DND-41 (cell line): ENCODE measurements around the gene ARVCF.

Source experiments
- ATAC-seq: fragments of 200-7000 bp; cut with Tn5 transposase; 3 replicates; pipeline ENCODE4 v1.9.1; 2021; ENCODE audit warnings: low read depth; ENCODE audit not compliant: insufficient read depth
- DNase-seq: peaks from one replicate; pipeline ENCODE4 v3.0.0-alpha.2; 2020
- H2AFZ ChIP-seq: 2 replicates; pipeline ENCODE4 v1.6.0; 2012; ENCODE audit warnings: low read depth, low read length
- H3K27ac ChIP-seq: 2 replicates; pipeline ENCODE4 v1.5.1; 2012; ENCODE audit warnings: low read length, inconsistent platforms
- H3K27me3 ChIP-seq: fragments of 200-600 bp; sonication (generic); 2 replicates; pipeline ENCODE4 v1.6.0; 2012; ENCODE audit warnings: low read length, mild to moderate bottlenecking, inconsistent platforms; ENCODE audit not compliant: insufficient read depth, poor library complexity
- H3K36me3 ChIP-seq: 2 replicates; pipeline ENCODE4 v1.5.1; 2012; ENCODE audit warnings: low read length, inconsistent platforms; ENCODE audit not compliant: insufficient read depth
- H3K4me1 ChIP-seq: 2 replicates; pipeline ENCODE4 v1.5.1; 2012; ENCODE audit warnings: mild to moderate bottlenecking, low read length; ENCODE audit not compliant: insufficient read depth
- H3K4me2 ChIP-seq: 2 replicates; pipeline ENCODE4 v1.6.0; 2012; ENCODE audit warnings: mild to moderate bottlenecking, moderate library complexity, low read length, inconsistent platforms; ENCODE audit not compliant: insufficient read depth
- H3K4me3 ChIP-seq, 2 experiments: fragments of 200-600 bp in 1 of 2; shearing (Covaris generic) in 1 of 2; 2 replicates each; pipeline ENCODE4 v1.5.1; 2012 to 2016; ENCODE audit warnings: inconsistent platforms in 2 of 2, low read length in 2 of 2, mild to moderate bottlenecking in 2 of 2, low read depth in 1 of 2, moderate library complexity in 1 of 2
- H3K79me2 ChIP-seq: 2 replicates; pipeline ENCODE4 v1.6.0; 2012; ENCODE audit warnings: low read length, inconsistent platforms; ENCODE audit not compliant: insufficient read depth
- H3K9ac ChIP-seq: 2 replicates; pipeline ENCODE4 v1.6.0; 2012; ENCODE audit warnings: low read depth, mild to moderate bottlenecking, inconsistent platforms, low read length, moderate library complexity
- H3K9me3 ChIP-seq: 2 replicates; pipeline ENCODE4 v1.5.1; 2012; ENCODE audit warnings: low read length, moderate library complexity, mild to moderate bottlenecking, inconsistent platforms; ENCODE audit not compliant: insufficient read depth, severe bottlenecking
- H4K20me1 ChIP-seq: 2 replicates; pipeline ENCODE4 v1.6.0; 2012; ENCODE audit warnings: low read length; ENCODE audit not compliant: insufficient read depth
- EZH2 ChIP-seq: IDR thresholded peaks from 3 replicates; pipeline ENCODE4 v1.6.1; 2012; ENCODE audit warnings: borderline replicate concordance, low read depth, mild to moderate bottlenecking, moderate library complexity, low read length, inconsistent platforms; ENCODE audit not compliant: severe bottlenecking
- TF ChIP-seq, protein P1 (sequence below): IDR thresholded peaks from 2 replicates; pipeline ENCODE4 v1.5.1; 2012; ENCODE audit warnings: borderline replicate concordance, low read length, moderate library complexity, mild to moderate bottlenecking; ENCODE audit not compliant: poor library complexity, severe bottlenecking; ENCODE audit errors: extremely low read depth

ARVCF gene

DNA sequence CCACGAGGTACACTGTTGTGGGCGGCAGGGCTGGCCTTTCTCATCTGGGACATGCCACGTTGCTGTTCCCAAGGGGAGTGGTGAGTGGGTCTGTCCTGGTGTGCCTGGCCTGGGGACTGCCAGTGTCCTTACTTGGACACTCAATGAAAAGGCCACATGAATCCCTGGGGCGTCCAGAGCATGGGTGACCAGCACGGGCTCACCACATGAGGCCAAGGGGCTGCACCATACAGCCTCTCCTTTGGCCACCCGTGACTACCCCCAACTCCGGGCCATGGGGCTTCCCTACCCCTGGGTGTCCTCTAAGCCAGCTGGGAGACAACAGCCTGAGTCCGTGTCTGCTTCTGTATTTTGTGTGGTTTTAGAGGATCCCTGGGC is 54.8 kb downstream of the ARVCF start:
- no peaks in the 10 kb centered on the region for H3K9me3 ChIP-seq
- H3K9ac ChIP-seq, result no peak overlapping the region
- H4K20me1 ChIP-seq, result peaks cover 49% of the 10 kb centered on the region
- DNase-seq (no peak), ATAC-seq (no peak)
- H3K36me3 ChIP-seq, result peaks cover 62% of the 10 kb centered on the region
- H2AFZ ChIP-seq, result no peak overlapping the region
- no peaks in the 10 kb centered on the region for H3K4me1 ChIP-seq
- peaks cover 9% of the 10 kb centered on the region; the same call in 1 of the 2 replicates for H3K79me2 ChIP-seq
- no peak overlapping the region for H3K27ac ChIP-seq
- no peaks in the 10 kb centered on the region for H3K27me3 ChIP-seq
- H3K4me2 ChIP-seq, result no peak overlapping the region
- H3K4me3 ChIP-seq, result no peak overlapping the region
- TF ChIP-seq, protein P1, sequence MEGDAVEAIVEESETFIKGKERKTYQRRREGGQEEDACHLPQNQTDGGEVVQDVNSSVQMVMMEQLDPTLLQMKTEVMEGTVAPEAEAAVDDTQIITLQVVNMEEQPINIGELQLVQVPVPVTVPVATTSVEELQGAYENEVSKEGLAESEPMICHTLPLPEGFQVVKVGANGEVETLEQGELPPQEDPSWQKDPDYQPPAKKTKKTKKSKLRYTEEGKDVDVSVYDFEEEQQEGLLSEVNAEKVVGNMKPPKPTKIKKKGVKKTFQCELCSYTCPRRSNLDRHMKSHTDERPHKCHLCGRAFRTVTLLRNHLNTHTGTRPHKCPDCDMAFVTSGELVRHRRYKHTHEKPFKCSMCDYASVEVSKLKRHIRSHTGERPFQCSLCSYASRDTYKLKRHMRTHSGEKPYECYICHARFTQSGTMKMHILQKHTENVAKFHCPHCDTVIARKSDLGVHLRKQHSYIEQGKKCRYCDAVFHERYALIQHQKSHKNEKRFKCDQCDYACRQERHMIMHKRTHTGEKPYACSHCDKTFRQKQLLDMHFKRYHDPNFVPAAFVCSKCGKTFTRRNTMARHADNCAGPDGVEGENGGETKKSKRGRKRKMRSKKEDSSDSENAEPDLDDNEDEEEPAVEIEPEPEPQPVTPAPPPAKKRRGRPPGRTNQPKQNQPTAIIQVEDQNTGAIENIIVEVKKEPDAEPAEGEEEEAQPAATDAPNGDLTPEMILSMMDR, result no peak
- TF ChIP-seq EZH2, result no peak

DNA sequence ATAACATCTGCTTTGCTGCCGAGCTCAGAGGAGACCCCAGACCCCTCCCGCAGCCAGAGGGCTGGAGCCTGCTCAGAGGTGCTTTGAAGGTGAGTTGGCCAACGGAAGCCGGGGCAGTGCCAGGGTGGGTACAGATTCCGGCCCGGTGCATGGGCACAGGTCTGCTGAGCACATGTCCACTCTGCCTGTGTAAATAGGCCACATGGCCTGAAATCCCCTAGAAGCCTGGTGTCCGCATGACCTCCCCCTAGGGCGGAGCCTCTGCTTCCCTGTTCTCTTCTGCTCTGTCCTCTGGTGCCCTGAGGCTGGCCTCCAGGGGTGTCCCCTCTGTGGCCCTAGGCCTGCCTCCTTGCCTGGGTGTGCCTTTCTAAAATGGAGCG is 55.4 kb downstream of the ARVCF start:
- H3K9ac ChIP-seq, result no peak overlapping the region
- no peaks in the 10 kb centered on the region for H3K27me3 ChIP-seq
- H3K79me2 ChIP-seq, result peaks cover 9% of the 10 kb centered on the region; the same call in 1 of the 2 replicates
- no peak overlapping the region for H3K4me3 ChIP-seq
- H2AFZ ChIP-seq, result no peak overlapping the region
- ATAC-seq (no peak), DNase-seq (no peak)
- no peaks in the 10 kb centered on the region for H3K4me1 ChIP-seq
- H3K4me2 ChIP-seq, result no peak overlapping the region
- H3K36me3 ChIP-seq, result peaks cover 58% of the 10 kb centered on the region
- H3K9me3 ChIP-seq, result no peaks in the 10 kb centered on the region
- TF ChIP-seq, protein P1, result no peak
- TF ChIP-seq EZH2, result no peak
- peaks cover 49% of the 10 kb centered on the region for H4K20me1 ChIP-seq
- no peak overlapping the region for H3K27ac ChIP-seq

DNA sequence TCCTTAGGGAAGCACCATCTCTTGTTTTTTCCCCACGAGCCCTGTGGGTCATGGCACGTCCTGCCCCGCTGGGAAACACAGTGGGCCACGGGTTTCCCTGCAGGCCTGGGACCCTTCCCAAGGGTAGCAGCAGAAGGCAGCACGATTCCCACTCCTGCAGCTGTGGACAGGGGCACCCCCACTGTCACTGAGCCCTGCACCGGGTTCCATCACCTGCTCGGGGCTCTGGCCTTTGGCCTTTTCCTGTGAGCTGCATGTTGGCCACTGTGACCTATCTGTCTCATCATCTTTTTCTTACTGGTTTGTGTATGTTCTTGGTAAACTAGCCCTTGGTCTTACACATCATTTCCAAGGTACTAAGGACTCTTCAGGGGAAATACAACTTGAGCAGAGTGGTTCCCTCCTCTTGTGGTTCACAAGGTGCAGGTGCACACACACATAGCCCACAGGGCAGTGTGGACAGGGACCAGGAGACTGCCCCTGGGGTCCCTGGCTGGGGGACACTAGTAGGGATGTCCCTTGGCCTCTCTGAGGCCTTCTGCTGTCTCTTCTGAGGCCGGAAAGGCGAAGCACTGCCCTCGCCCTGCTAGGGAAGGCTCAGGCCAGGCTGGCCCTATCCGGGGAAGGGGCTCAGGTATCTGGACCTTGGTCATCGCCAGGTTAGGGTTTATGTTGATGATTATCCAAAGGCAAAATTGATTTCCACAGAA is 56.0 kb downstream of the ARVCF start:
- H2AFZ ChIP-seq, result no peak overlapping the region
- peaks cover 53% of the 10 kb centered on the region for H3K36me3 ChIP-seq
- peaks cover 10% of the 10 kb centered on the region; the same call in 1 of the 2 replicates for H3K79me2 ChIP-seq
- no peak for DNase-seq
- no peaks in the 10 kb centered on the region for H3K27me3 ChIP-seq
- TF ChIP-seq, protein P1, result no peak
- no peak for TF ChIP-seq EZH2
- no peak overlapping the region for H3K27ac ChIP-seq
- no peak overlapping the region for H3K9ac ChIP-seq
- H3K4me2 ChIP-seq, result no peak overlapping the region
- no peaks in the 10 kb centered on the region for H3K4me1 ChIP-seq
- H3K4me3 ChIP-seq, result no peak overlapping the region
- H3K9me3 ChIP-seq, result no peaks in the 10 kb centered on the region
- ATAC-seq, result no peak
- H4K20me1 ChIP-seq, result peaks cover 50% of the 10 kb centered on the region
